HTR-8/SVneo (cell line): ENCODE data around the gene HOMER2.
"Not testable (repeated sequence)": the region's sequence is repeated elsewhere in the genome, so short reads cannot be mapped to it uniquely, and the experiment has no call there.

Experiments
- DNase-seq: peaks from one replicate; pipeline ENCODE4 v3.0.0; 2011; ENCODE audit warnings: low spot score, mixed read lengths; ENCODE audit not compliant: insufficient read length
- FAIRE-seq: peaks from 2 replicates; lab custom pipeline; 2011; peaks lifted over from hg19 to GRCh38; lab: Jason Lieb, UNC

Gene HOMER2

DNA sequence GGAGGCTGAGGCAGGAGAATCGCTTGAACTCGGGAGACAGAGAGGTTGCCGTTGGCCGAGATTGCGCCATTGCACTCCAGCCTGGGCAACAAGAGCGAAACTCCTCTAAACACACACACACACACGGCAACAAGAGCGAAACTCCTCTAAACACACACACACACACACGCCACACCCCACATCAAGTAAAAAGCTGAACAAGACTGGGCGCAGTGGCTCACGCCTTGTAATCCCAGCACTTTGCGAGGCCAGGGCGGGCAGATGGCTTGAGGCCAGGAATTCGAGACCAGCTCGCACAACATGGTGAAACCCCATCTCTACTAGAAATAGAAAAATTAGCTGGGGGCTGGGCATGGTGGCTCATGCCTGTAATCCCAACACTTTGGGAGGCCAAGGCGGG is 49.0 kb downstream of the HOMER2 start:
- FAIRE-seq (no peak), DNase-seq (no peak)

GRCh38 chr15:82901114-82901805 is 51.3 kb downstream of the HOMER2 start:
- no peak for FAIRE-seq

DNA sequence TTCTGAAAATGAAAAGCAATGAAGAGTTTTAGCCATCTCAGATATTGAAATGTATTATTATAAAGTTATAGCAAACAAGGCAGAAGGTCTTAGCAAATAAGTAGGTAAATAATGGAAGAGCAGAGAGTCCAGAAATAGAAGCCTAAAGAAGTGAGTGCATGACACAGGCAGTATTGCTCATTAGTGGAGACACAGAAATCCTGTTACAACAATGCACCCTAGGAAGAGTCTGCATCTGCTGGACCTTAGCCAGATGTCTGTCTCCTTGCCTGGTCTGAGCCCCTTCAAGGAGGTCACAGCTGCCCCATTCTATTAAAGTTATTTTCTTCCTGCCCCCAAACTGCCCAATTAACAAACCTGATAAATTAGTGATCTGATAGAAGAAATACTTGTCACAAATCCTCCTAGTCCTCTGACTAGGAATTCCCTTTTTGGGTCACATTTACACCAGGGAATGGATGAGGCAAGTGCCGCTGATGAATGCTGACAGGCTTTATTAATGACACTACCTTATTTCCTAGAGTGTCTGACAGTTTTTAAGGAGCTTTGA is 51.9 kb downstream of the HOMER2 start:
- FAIRE-seq (no peak), DNase-seq (no peak)

More at GRCh38 chr15:82901114-82901805, 51.3 kb downstream of the HOMER2 start:
- no peak for DNase-seq

GRCh38 chr15:82898961-82899360 is 53.6 kb downstream of the HOMER2 start:
- FAIRE-seq = no peak
- DNase-seq = no peak

DNA sequence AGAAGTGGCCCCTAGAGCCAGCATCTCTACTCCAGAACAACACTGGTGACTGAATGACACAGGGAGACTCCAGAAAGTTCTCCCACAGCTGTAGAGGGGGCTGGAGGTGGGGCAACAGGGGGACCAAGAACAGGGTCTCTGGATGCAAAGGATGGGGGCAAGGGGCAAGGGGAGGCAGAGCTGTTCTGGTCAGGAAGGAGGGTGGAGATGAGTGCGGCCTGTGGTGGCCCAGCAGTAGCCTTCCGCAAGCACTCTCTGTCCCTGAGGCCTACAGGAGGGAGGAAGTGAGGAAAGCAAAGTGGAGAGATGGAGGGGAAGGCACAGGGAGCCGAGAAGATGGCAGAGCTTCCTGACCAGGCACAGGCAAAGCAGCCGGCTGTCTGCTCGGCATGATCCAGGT is 56.5 kb downstream of the HOMER2 start:
- DNase-seq (no peak), FAIRE-seq (no peak)

GRCh38 chr15:82894971-82895520 is 57.5 kb downstream of the HOMER2 start:
- no peak for FAIRE-seq
- DNase-seq = no peak

DNA sequence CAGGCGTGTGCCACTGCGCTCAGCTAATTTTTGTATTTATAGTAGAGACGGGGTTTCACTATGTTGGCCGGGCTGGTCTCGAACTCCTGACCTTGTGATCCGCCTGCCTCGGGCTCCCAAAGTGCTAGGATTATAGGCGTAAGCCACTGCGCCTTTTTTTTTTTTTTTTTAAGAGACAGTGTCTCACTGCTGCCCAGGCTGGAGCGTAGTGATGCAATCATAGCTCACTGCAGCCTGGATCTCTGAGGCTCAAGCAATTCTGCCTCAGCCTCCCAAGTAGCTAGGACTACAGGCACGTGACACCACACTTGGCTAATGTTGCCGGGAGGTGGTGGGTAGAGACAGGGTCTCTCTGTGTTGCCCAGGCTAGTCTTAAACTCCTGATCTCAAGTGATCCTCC is 59.0 kb downstream of the HOMER2 start:
- FAIRE-seq, DNase-seq: not testable (repeated sequence)

GRCh38 chr15:82892573-82892972 is 59.9 kb downstream of the HOMER2 start:
- DNase-seq (no peak), FAIRE-seq (no peak)

- DNase-seq (no peak), FAIRE-seq (no peak)
Measured at GRCh38 chr15:82890995-82891390, 61.5 kb downstream of the HOMER2 start.

DNA sequence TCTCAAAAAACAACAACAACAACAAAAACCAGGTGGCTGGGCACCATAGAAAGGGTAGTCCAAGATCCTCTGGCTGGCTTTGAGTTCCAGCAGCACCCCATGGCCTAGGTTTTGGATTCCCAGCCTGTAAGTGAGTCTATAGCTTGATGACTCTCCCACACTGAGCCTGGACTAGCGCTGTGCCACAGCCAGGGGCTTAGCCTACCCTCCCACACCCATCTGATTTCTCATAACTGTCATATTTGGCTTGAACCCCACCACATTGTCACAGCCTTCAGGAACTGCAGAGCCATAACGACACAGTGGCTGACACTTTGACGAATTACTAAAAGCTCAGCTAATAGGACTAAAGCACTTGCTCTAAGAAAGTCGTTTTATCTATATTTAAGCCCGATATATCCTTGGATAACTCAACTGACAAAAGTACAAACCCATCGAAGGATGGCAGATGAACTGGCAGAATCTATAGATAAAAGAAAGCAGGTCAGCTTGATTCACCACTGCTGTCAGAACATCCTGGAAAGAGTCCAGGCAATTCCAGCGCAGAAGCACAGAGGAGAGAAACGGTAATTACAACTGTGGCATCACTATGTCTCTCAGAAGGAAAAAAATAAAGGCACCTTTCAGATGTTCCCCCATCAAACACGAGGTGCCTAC is 62.1 kb downstream of the HOMER2 start:
- no peak for FAIRE-seq
- DNase-seq = no peak

GRCh38 chr15:82882273-82882928 is 70.1 kb downstream of the HOMER2 start:
- DNase-seq (no peak), FAIRE-seq (no peak)

DNA sequence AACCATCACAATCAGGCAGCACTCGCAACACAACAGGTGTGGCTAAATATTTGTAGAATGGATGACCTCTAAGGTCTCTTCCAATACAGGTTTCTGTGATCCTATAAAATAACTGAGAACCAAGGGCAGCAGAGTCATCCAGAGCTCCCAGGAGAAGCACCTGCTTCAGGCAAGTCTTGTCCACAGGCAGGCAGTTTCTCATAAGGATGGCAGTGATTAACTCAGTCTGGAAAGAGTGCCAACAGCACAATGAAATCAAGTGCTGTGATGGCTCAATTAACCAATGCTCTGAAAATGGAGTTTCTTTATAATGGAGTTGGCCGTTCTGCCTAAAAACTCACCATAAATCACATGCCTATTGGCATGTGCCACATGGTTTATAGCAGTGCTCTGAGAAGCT is 70.8 kb downstream of the HOMER2 start:
- no peak for DNase-seq
- no peak for FAIRE-seq

- no peak for FAIRE-seq
- no peak for DNase-seq
Measured at GRCh38 chr15:82880704-82881103, 71.8 kb downstream of the HOMER2 start.

GRCh38 chr15:82878325-82878724 is 74.2 kb downstream of the HOMER2 start:
- DNase-seq = no peak
- no peak for FAIRE-seq

DNA sequence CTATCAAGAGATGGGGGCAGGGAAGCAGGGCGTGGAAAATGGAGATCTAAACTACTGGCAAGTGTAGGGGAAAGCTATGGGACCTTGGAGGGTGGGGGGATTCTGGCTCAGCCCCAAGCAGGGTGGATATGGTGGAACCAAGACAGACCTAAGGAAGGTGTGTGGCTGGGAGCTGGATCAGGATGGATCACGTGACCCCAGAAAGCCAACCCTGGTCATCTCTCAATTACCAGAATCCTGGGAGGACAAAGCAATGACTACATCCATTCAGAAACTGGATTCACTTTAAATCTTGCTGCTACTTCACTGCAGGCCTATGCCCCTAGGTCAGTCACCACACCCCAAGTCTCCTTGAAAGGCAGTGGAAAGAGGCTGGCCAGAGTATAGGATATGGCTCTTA is 74.7 kb downstream of the HOMER2 start:
- FAIRE-seq = no peak

GRCh38 chr15:82875411-82876003 is 77.0 kb downstream of the HOMER2 start:
- DNase-seq = no peak
- FAIRE-seq = no peak

More for the DNA sequence above, 74.7 kb downstream of the HOMER2 start:
- no peak for DNase-seq

GRCh38 chr15:82874961-82875360 is 77.6 kb downstream of the HOMER2 start:
- FAIRE-seq (no peak), DNase-seq (no peak)

- FAIRE-seq = no peak
- DNase-seq = no peak
Measured at GRCh38 chr15:82874267-82874666, 78.3 kb downstream of the HOMER2 start.

GRCh38 chr15:82873000-82873680 is 79.4 kb downstream of the HOMER2 start:
- DNase-seq (no peak), FAIRE-seq (no peak)
